HepG2 (cell line): ENCODE results near the gene FAM25A. TPM values are rescaled to one million over a fixed set of nuclear protein-coding genes. Genes with fewer than 3 reads are reported as not detected.

ENCODE experiments used
- ATAC-seq: fragments of 200-7000 bp; cut with Tn5 transposase; 3 replicates; pipeline ENCODE4 v1.9.1; 2020; ENCODE audit warnings: mild to moderate bottlenecking, moderate library complexity
- BruUV-seq: library from RNA; stranded (reverse); fragments of 400-500 nt; replicated peaks from 2 replicates; lab custom pipeline; 2021; lab: Mats Ljungman, UMichigan
- CTCF ChIA-PET: fragments of 300-600 bp; formaldehyde crosslinking; extraction: SDS; loops from one replicate; lab custom pipeline; 2021; ENCODE audit warnings: low total read pairs, inconsistent platforms, low intra/inter-chr PET ratio; lab: Yijun Ruan, JAX
- POLR2A ChIA-PET: fragments of 350-600 bp; sonication (Branson Sonifier 250); formaldehyde crosslinking; loops from one replicate; lab custom pipeline; 2020; ENCODE audit warnings: antibody characterized with exemption, inconsistent platforms; lab: Yijun Ruan, JAX
- DNase-seq: peaks from one replicate; pipeline ENCODE4 v3.0.0-alpha.2; 2015; ENCODE audit warnings: low spot score
- FAIRE-seq: peaks from 3 replicates; lab custom pipeline; 2011; peaks lifted over from hg19 to GRCh38; lab: Jason Lieb, UNC
- H2AFZ ChIP-seq: one replicate; pipeline ENCODE4 v1.6.1; 2011; ENCODE audit warnings: low read length, inconsistent platforms
- H3K27ac ChIP-seq: fragments of 300-600 bp; 3 replicates; pipeline ENCODE4 v1.8.0; 2011; ENCODE audit warnings: mixed run types, mild to moderate bottlenecking, mixed read lengths, low read length, inconsistent platforms; ENCODE audit not compliant: insufficient read depth; ENCODE audit errors: extremely low read length
- H3K27me3 ChIP-seq, 2 experiments: fragments of 200-600 bp in 1 of 2; 2 replicates in 1 of 2; 3 replicates in 1 of 2; pipeline versions ENCODE4 v1.6.0 to v1.8.0; 2011; ENCODE audit warnings: low read length in 2 of 2, mild to moderate bottlenecking in 2 of 2, moderate library complexity in 2 of 2, inconsistent platforms in 1 of 2; ENCODE audit not compliant: insufficient read depth in 2 of 2, control insufficient read depth in 1 of 2
- H3K36me3 ChIP-seq, 2 experiments: fragments of 200-600 bp in 1 of 2; replicated peaks in 1 of 2; 2 replicates in 1 of 2; 3 replicates in 1 of 2; pipeline versions ENCODE4 v1.5.1 to v1.8.0; 2011; ENCODE audit warnings: low read length in 2 of 2, inconsistent platforms in 1 of 2; ENCODE audit not compliant: insufficient read depth in 2 of 2, control insufficient read depth in 1 of 2
- H3K4me1 ChIP-seq: 2 replicates; pipeline ENCODE4 v1.5.1; 2012; ENCODE audit warnings: low read length, inconsistent platforms; ENCODE audit not compliant: insufficient read depth
- H3K4me2 ChIP-seq: 2 replicates; pipeline ENCODE4 v1.6.0; 2011; ENCODE audit warnings: low read depth, low read length, inconsistent platforms
- H3K4me3 ChIP-seq, 3 experiments: fragments of 200-600 bp in 1 of 3; sonication (generic), shearing (Covaris generic) in 1 of 3; replicated peaks in 1 of 3; 2 replicates each; pipeline ENCODE4 v1.5.1; 2011 to 2016; ENCODE audit warnings: low read length in 3 of 3, inconsistent platforms in 2 of 3, low read depth in 2 of 3, mild to moderate bottlenecking in 2 of 3, control low read depth in 1 of 3, mixed read lengths in 1 of 3; ENCODE audit not compliant: insufficient read depth in 1 of 3
- H3K79me2 ChIP-seq: one replicate; pipeline ENCODE4 v1.6.1; 2011; ENCODE audit warnings: low read length, inconsistent platforms; ENCODE audit not compliant: insufficient read depth
- H3K9ac ChIP-seq: 2 replicates; pipeline ENCODE4 v1.6.0; 2011; ENCODE audit warnings: mild to moderate bottlenecking, low read depth, low read length, inconsistent platforms; ENCODE audit not compliant: insufficient read depth
- H3K9me3 ChIP-seq: 2 replicates; pipeline ENCODE4 v1.5.1; 2012; ENCODE audit warnings: mild to moderate bottlenecking, low read length
- H4K20me1 ChIP-seq: 2 replicates; pipeline ENCODE4 v1.6.0; 2011; ENCODE audit warnings: inconsistent platforms, mild to moderate bottlenecking, low read length, moderate library complexity; ENCODE audit not compliant: insufficient read depth
- BRD4 ChIP-seq: sonication (generic); formaldehyde crosslinking; IDR thresholded peaks from 2 replicates; pipeline ENCODE4 v1.4.0; 2020; ENCODE audit warnings: missing genetic modification reagents
- CEBPG ChIP-seq: IDR thresholded peaks from 2 replicates; pipeline ENCODE4 v1.6.1; 2016
- DR1 ChIP-seq: sonication (generic); formaldehyde crosslinking; IDR thresholded peaks from 2 replicates; pipeline ENCODE4 v1.8.0; 2021; ENCODE audit warnings: mild to moderate bottlenecking, missing genetic modification reagents, inconsistent platforms
- FOXP4 ChIP-seq: sonication (generic); formaldehyde crosslinking; IDR thresholded peaks from 2 replicates; pipeline ENCODE4 v1.4.0; 2020; ENCODE audit warnings: missing genetic modification reagents
- HIVEP1 ChIP-seq: sonication (generic); formaldehyde crosslinking; IDR thresholded peaks from 2 replicates; pipeline ENCODE4 v1.4.0; 2020; ENCODE audit warnings: mild to moderate bottlenecking, missing genetic modification reagents
- HMG20B ChIP-seq: conservative IDR thresholded peaks from 2 replicates; pipeline ENCODE4 v1.6.1; 2016; ENCODE audit warnings: missing genetic modification reagents, missing compliant biosample characterization
- KLF13 ChIP-seq: sonication (generic); formaldehyde crosslinking; IDR thresholded peaks from 2 replicates; pipeline ENCODE4 v1.4.0; 2020; ENCODE audit warnings: mild to moderate bottlenecking, missing genetic modification reagents
- RXRA ChIP-seq: sonication (generic); formaldehyde crosslinking; IDR thresholded peaks from 2 replicates; pipeline ENCODE4 v1.5.1; 2020; ENCODE audit warnings: missing genetic modification reagents
- ZFP36L1 ChIP-seq: sonication (generic); formaldehyde crosslinking; IDR thresholded peaks from 2 replicates; pipeline ENCODE4 v1.8.0; 2022; ENCODE audit warnings: mild to moderate bottlenecking, missing genetic modification reagents, moderate library complexity
- ZFP36L2 ChIP-seq: sonication (generic); formaldehyde crosslinking; IDR thresholded peaks from 2 replicates; pipeline ENCODE4 v1.4.0; 2020; ENCODE audit warnings: missing genetic modification reagents
- ZNF12 ChIP-seq: sonication (generic); formaldehyde crosslinking; IDR thresholded peaks from 2 replicates; pipeline ENCODE4 v1.5.0; 2020; ENCODE audit warnings: missing genetic modification reagents
- ZNF3 ChIP-seq: IDR thresholded peaks from 2 replicates; pipeline ENCODE4 v1.7.0; 2017; ENCODE audit warnings: inconsistent platforms
- ZNF33B ChIP-seq: sonication (generic); formaldehyde crosslinking; IDR thresholded peaks from 2 replicates; pipeline ENCODE4 v1.5.1; 2020; ENCODE audit warnings: mild to moderate bottlenecking, missing genetic modification reagents
- ZNF496 ChIP-seq: sonication (generic); formaldehyde crosslinking; IDR thresholded peaks from 2 replicates; pipeline ENCODE4 v1.8.1; 2023; ENCODE audit warnings: mild to moderate bottlenecking, moderate library complexity, missing genetic modification reagents; ENCODE audit not compliant: insufficient replicate concordance
- ZNF720 ChIP-seq: sonication (generic); formaldehyde crosslinking; IDR thresholded peaks from 2 replicates; pipeline ENCODE4 v1.4.0; 2020; ENCODE audit warnings: missing genetic modification reagents
- ZNF775 ChIP-seq: sonication (generic); formaldehyde crosslinking; IDR thresholded peaks from 2 replicates; pipeline ENCODE4 v1.4.0; 2020; ENCODE audit warnings: missing genetic modification reagents, mild to moderate bottlenecking, moderate library complexity, borderline replicate concordance
- ZNF816 ChIP-seq: sonication (generic); formaldehyde crosslinking; IDR thresholded peaks from 2 replicates; pipeline ENCODE4 v1.8.0; 2022; ENCODE audit warnings: missing genetic modification reagents, mild to moderate bottlenecking, borderline replicate concordance
- ZNF879 ChIP-seq: sonication (generic); formaldehyde crosslinking; IDR thresholded peaks from 2 replicates; pipeline ENCODE4 v1.8.1; 2023; ENCODE audit warnings: missing genetic modification reagents
- ZSCAN29 ChIP-seq: sonication (generic); formaldehyde crosslinking; conservative IDR thresholded peaks from 2 replicates; pipeline ENCODE4 v1.4.0; 2020; ENCODE audit warnings: mild to moderate bottlenecking, missing genetic modification reagents
- WGBS: methylation state at CpG from one replicate; pipeline ENCODE4 v1.1.6; 2017; ENCODE audit warnings: low lambda C conversion rate; 5-methylcytosine and 5-hydroxymethylcytosine counted together
- in situ Hi-C: cut with HindIII; loops from 2 replicates; pipeline ENCODE4 v1.10.0; 2017; ENCODE audit warnings: low pct_unique_long_range_greater_than_20kb; ENCODE audit not compliant: extremely low pct_ligation_motif_present
- intact Hi-C: fragments of 100-400 bp; cut with micrococcal nuclease; formaldehyde crosslinking; loops from one replicate; pipeline ENCODE4 v1.10.0; 2022; ENCODE audit not compliant: unreplicated experiment
- polyA plus RNA-seq, 8 experiments: library from polyadenylated mRNA; depleted of rRNA in 3 of 8; stranded (reverse) in 7 of 8; unstranded in 1 of 8; fragments of >200 nt; fragmentation: Illumina TruSeq in 4 of 8; extraction: Trizol in 4 of 8; gene quantifications; 2 replicates each; pipeline versions ENCODE4 v1.2.1 to v1.2.3, GENCODE V29; 2011 to 2016; ENCODE audit warnings: low read depth in 4 of 8, missing spikeins in 1 of 8, mixed read lengths in 1 of 8; ENCODE audit not compliant: insufficient read depth in 1 of 8
- total RNA-seq, 5 experiments: library from RNA; depleted of rRNA; stranded (reverse); fragments of >200 nt; fragmentation: Illumina TruSeq; extraction: Trizol; gene quantifications; 2 replicates each; pipeline ENCODE4 v1.2.3, GENCODE V29; 2016; ENCODE audit warnings: low read depth in 1 of 5
- TF ChIP-seq, protein P1 (sequence below): sonication (generic); formaldehyde crosslinking; IDR thresholded peaks from 2 replicates; pipeline ENCODE4 v1.8.0; 2022; ENCODE audit warnings: missing genetic modification reagents, mild to moderate bottlenecking, moderate library complexity, borderline replicate concordance
- TF ChIP-seq, protein P2 (sequence below): IDR thresholded peaks from 2 replicates; pipeline ENCODE4 v1.6.1; 2018; ENCODE audit warnings: missing genetic modification reagents, mild to moderate bottlenecking, missing compliant biosample characterization

FAM25A gene
- total and polyA plus RNA-seq, 2 of the 13 experiments (the other 11 are each of a cell fraction or from before 2014, with no cell fraction given) = not detected

DNA sequence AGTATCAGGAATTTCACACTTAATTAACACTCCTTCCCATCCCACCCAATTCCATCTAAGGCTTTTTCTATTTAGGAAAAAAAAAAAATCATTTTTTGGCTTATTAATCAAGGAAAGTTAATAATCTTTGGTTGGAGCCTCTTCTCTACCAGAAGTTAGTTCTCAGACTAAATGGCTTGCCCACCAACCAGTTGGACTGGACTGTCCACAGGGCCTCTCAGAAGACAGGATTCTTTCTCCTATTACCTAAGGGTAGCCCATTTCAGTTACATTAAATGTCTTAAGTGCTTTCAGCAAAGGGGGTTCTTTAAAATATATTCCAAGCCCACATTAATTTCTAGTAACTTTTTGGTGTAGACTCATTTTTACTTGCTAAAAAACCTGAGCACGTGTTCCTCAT, 39.3 kb downstream of the FAM25A start:
- CTCF ChIA-PET = no interaction called here
- FAIRE-seq = no peak
- ATAC-seq = no peak

GRCh38 chr10:87060280-87060928, 40.3 kb downstream of the FAM25A start:
- Histone ChIP-seq H3K27me3 (no peaks in the 10 kb centered on the region), H3K9me3 (no peaks in the 10 kb centered on the region), H2AFZ (no peak overlapping the region), H3K79me2 (no peaks in the 10 kb centered on the region), H3K4me1 (peaks cover 22% of the 10 kb centered on the region), H3K9ac (no peak overlapping the region), H3K36me3 (peaks cover 18 to 86% of the 10 kb centered on the region in 2 experiments), H3K4me3 (no peak overlapping the region), H3K4me2 (no peak overlapping the region), H3K27ac (peak overlapping the region; percentile 7), H4K20me1 (peaks cover 2% of the 10 kb centered on the region; the same call in 1 of the 2 replicates)
- BruUV-seq = no TSS peak
- intact Hi-C loops = no loop called here
- 72% methylated on average over 6 of the region's 6 CpGs for WGBS
- DNase-seq (peak; percentile 16), FAIRE-seq (no peak), ATAC-seq (peak; percentile 15)
- ChIA-PET POLR2A (interaction anchor here (1.2 kb wide), 1 partner anchor 33 kb away, joined by 3 read pairs; no protein-coding TSS in a partner anchor), CTCF (no interaction called here)
- in situ Hi-C loops = no loop called here
- TF ChIP-seq BRD4 (CRISPR knock-in tag) (no peak), CEBPG (CRISPR knock-in tag) (peak; percentile 55; the same call in 1 of the 2 replicates), ZNF816 (no peak), ZNF879 (CRISPR knock-in tag) (no peak), FOXP4 (CRISPR knock-in tag) (0 out of 2 replicates have a peak, but pooled peaks have one; percentile 21), ZNF33B (CRISPR knock-in tag) (no peak)
- TF ChIP-seq, protein P1, sequence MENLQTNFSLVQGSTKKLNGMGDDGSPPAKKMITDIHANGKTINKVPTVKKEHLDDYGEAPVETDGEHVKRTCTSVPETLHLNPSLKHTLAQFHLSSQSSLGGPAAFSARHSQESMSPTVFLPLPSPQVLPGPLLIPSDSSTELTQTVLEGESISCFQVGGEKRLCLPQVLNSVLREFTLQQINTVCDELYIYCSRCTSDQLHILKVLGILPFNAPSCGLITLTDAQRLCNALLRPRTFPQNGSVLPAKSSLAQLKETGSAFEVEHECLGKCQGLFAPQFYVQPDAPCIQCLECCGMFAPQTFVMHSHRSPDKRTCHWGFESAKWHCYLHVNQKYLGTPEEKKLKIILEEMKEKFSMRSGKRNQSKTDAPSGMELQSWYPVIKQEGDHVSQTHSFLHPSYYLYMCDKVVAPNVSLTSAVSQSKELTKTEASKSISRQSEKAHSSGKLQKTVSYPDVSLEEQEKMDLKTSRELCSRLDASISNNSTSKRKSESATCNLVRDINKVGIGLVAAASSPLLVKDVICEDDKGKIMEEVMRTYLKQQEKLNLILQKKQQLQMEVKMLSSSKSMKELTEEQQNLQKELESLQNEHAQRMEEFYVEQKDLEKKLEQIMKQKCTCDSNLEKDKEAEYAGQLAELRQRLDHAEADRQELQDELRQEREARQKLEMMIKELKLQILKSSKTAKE (CRISPR knock-in tag) = no peak

More for the DNA sequence above, 39.3 kb downstream of the FAM25A start:
- peaks cover 25 to 87% of the 10 kb centered on the region in 2 experiments for H3K36me3 ChIP-seq
- in situ Hi-C loops (no loop called here), intact Hi-C loops (no loop called here)
- no peak overlapping the region for H3K4me3 ChIP-seq
- no peaks in the 10 kb centered on the region; the same call in none of the 2 replicates for H4K20me1 ChIP-seq
- no peak overlapping the region for H3K4me2 ChIP-seq
- peaks cover 22% of the 10 kb centered on the region for H3K4me1 ChIP-seq
- BruUV-seq = no TSS peak
- no peaks in the 10 kb centered on the region for H3K9me3 ChIP-seq
- no peak for DNase-seq
- H3K9ac ChIP-seq = no peak overlapping the region
- no peaks in the 10 kb centered on the region for H3K79me2 ChIP-seq
- H2AFZ ChIP-seq = no peak overlapping the region
- 98% methylated on average over 1 of the region's 1 CpG for WGBS
- TF ChIP-seq ZFP36L1 (CRISPR knock-in tag) = no peak
- no peak for TF ChIP-seq ZNF775 (CRISPR knock-in tag)
- TF ChIP-seq ZNF3 (CRISPR knock-in tag) = no peak
- no peak for TF ChIP-seq ZNF496
- TF ChIP-seq RXRA (CRISPR knock-in tag) = no peak
- TF ChIP-seq DR1 = no peak
- no peak for TF ChIP-seq ZFP36L2 (CRISPR knock-in tag)
- no peak for TF ChIP-seq HMG20B
- TF ChIP-seq KLF13 (CRISPR knock-in tag) = no peak
- no peak for TF ChIP-seq ZNF12
- TF ChIP-seq, protein P2, sequence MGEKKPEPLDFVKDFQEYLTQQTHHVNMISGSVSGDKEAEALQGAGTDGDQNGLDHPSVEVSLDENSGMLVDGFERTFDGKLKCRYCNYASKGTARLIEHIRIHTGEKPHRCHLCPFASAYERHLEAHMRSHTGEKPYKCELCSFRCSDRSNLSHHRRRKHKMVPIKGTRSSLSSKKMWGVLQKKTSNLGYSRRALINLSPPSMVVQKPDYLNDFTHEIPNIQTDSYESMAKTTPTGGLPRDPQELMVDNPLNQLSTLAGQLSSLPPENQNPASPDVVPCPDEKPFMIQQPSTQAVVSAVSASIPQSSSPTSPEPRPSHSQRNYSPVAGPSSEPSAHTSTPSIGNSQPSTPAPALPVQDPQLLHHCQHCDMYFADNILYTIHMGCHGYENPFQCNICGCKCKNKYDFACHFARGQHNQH (CRISPR knock-in tag) = no peak
- no peak for TF ChIP-seq ZSCAN29 (CRISPR knock-in tag)
- no peak for TF ChIP-seq ZNF720 (CRISPR knock-in tag)
- TF ChIP-seq HIVEP1 (CRISPR knock-in tag) = no peak
- POLR2A ChIA-PET = no interaction called here
- no peaks in the 10 kb centered on the region for H3K27me3 ChIP-seq
- H3K27ac ChIP-seq = peak overlapping the region; percentile 7
